Smooth muscle cell (in vitro differentiated cells): ENCODE data around the gene PDE4D. TPM values are rescaled to one million over a fixed set of nuclear protein-coding genes. Genes with fewer than 3 reads are reported as not detected.

Experiments
- DNase-seq: peaks from one replicate; lab custom pipeline; 2025; ENCODE audit not compliant: unreplicated experiment; lab: John Stamatoyannopoulos, UW
- H2AFZ ChIP-seq: fragments of 200-600 bp; sonication (generic); 2 replicates; pipeline ENCODE4 v1.6.0; 2016; ENCODE audit warnings: antibody characterized with exemption, low read depth, mild to moderate bottlenecking
- H3F3A ChIP-seq: fragments of 200-600 bp; sonication (generic); 2 replicates; pipeline ENCODE4 v1.6.0; 2017; ENCODE audit warnings: antibody characterized with exemption, low read depth
- H3K27ac ChIP-seq: fragments of 200-600 bp; sonication (generic); 2 replicates; pipeline ENCODE4 v1.5.1; 2016; ENCODE audit warnings: low read depth, mild to moderate bottlenecking
- H3K27me3 ChIP-seq: fragments of 200-600 bp; sonication (generic); 2 replicates; pipeline ENCODE4 v1.6.1; 2016; ENCODE audit warnings: low read depth, mild to moderate bottlenecking
- H3K36me3 ChIP-seq: fragments of 200-600 bp; sonication (generic); 2 replicates; pipeline ENCODE4 v1.5.1; 2016; ENCODE audit warnings: low read depth
- H3K4me1 ChIP-seq: fragments of 200-600 bp; sonication (generic); 2 replicates; pipeline ENCODE4 v1.5.1; 2016; ENCODE audit warnings: low read depth
- H3K4me2 ChIP-seq: fragments of 200-600 bp; sonication (generic); 2 replicates; pipeline ENCODE4 v1.6.0; 2016; ENCODE audit warnings: mild to moderate bottlenecking
- H3K4me3 ChIP-seq: fragments of 200-600 bp; sonication (generic); 2 replicates; pipeline ENCODE4 v1.5.1; 2016; ENCODE audit warnings: mild to moderate bottlenecking
- H3K79me2 ChIP-seq: fragments of 200-600 bp; sonication (generic); 2 replicates; pipeline ENCODE4 v1.6.0; 2016; ENCODE audit warnings: low read depth, mild to moderate bottlenecking
- H3K9ac ChIP-seq: fragments of 200-600 bp; sonication (generic); 2 replicates; pipeline ENCODE4 v1.6.0; 2016; ENCODE audit warnings: low read depth
- H3K9me3 ChIP-seq: fragments of 200-600 bp; sonication (generic); replicated peaks from 2 replicates; pipeline ENCODE4 v1.5.1; 2016; ENCODE audit warnings: low read depth
- H4K20me1 ChIP-seq: fragments of 200-600 bp; sonication (generic); 2 replicates; pipeline ENCODE4 v1.6.0; 2016; ENCODE audit warnings: low read depth
- CTCF ChIP-seq: fragments of 200-600 bp; sonication (generic); IDR thresholded peaks from 2 replicates; pipeline ENCODE4 v1.5.1; 2017; ENCODE audit warnings: borderline replicate concordance, mild to moderate bottlenecking, antibody characterized with exemption; ENCODE audit not compliant: insufficient read depth, poor library complexity, severe bottlenecking
- WGBS: methylation state at CpG from one replicate; pipeline ENCODE4 v1.1.7; 2016; ENCODE audit warnings: low lambda C conversion rate; 5-methylcytosine and 5-hydroxymethylcytosine counted together
- polyA plus RNA-seq: library from polyadenylated mRNA; unstranded; fragments of >200 nt; fragmentation: Nextera tagmentation; extraction: Ambion mirVana; gene quantifications from 2 replicates; pipeline ENCODE4 v1.2.1, GENCODE V29; 2016
- total RNA-seq: library from RNA; depleted of rRNA; stranded (reverse); fragments of >200 nt; gene quantifications from 2 replicates; pipeline ENCODE4 v1.2.3, GENCODE V29; 2014

The PDE4D gene
- total and polyA plus RNA-seq, 2 experiments from 2014 or later = 16.4 to 61.0 TPM

- WGBS = 81% methylated on average over 2 of the region's 2 CpGs
- TF ChIP-seq CTCF = no peak
- no peak overlapping the region for H3K4me2 ChIP-seq
- DNase-seq = no peak
- peaks cover under 1% of the 10 kb centered on the region for H3K4me1 ChIP-seq
- H3K9me3 ChIP-seq = no peaks in the 10 kb centered on the region
- no peak overlapping the region for H3K27ac ChIP-seq
- no peaks in the 10 kb centered on the region for H3K27me3 ChIP-seq
- no peak overlapping the region for H2AFZ ChIP-seq
- no peaks in the 10 kb centered on the region for H4K20me1 ChIP-seq
- H3K4me3 ChIP-seq = no peak overlapping the region
- H3K9ac ChIP-seq = no peak overlapping the region
- no peaks in the 10 kb centered on the region for H3F3A ChIP-seq
- no peaks in the 10 kb centered on the region for H3K36me3 ChIP-seq
- H3K79me2 ChIP-seq = no peaks in the 10 kb centered on the region
Measured at GRCh38 chr5:59823420-59823819, 70.1 kb downstream of the PDE4D start.

- Histone ChIP-seq H3K36me3 (no peaks in the 10 kb centered on the region), H3K79me2 (no peaks in the 10 kb centered on the region), H3K9ac (no peak overlapping the region), H2AFZ (no peak overlapping the region), H3K27ac (no peak overlapping the region), H3K27me3 (no peaks in the 10 kb centered on the region), H4K20me1 (no peaks in the 10 kb centered on the region), H3K4me1 (no peaks in the 10 kb centered on the region), H3K9me3 (no peaks in the 10 kb centered on the region), H3F3A (no peaks in the 10 kb centered on the region), H3K4me2 (no peak overlapping the region), H3K4me3 (no peak overlapping the region)
- no peak for DNase-seq
- TF ChIP-seq CTCF = no peak
- WGBS = 72% methylated on average over 3 of the region's 3 CpGs
Measured at GRCh38 chr5:59819806-59820205, 73.7 kb downstream of the PDE4D start.

DNA sequence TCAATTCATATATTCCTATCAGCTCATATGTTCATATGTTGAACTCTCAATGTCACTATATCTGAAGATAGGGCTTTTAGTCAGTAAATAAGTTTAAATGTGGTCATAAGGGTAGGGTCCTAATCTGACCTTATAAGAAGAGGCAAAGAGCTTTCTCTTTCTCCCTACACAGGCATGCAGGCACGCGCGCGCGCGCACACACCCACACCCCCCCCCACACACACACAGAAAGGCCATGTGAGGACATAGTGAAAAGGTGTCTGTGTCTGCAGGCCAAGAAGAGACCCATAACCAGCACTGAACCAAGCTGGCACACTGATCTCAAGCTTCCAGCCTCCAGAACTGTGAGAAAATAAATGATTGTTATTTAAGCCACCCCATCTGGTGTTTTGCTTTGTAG is 76.0 kb downstream of the PDE4D start:
- no peak overlapping the region for H2AFZ ChIP-seq
- H3K36me3 ChIP-seq = no peaks in the 10 kb centered on the region
- H3K4me3 ChIP-seq = no peak overlapping the region
- H3K4me2 ChIP-seq = no peak overlapping the region
- peaks cover 2% of the 10 kb centered on the region for H3K4me1 ChIP-seq
- H3K9me3 ChIP-seq = no peaks in the 10 kb centered on the region
- no peaks in the 10 kb centered on the region for H4K20me1 ChIP-seq
- H3K79me2 ChIP-seq = no peaks in the 10 kb centered on the region
- whole genome bisulfite sequencing = 100% methylated on average over 6 of the region's 6 CpGs
- H3F3A ChIP-seq = no peaks in the 10 kb centered on the region
- no peak for TF ChIP-seq CTCF
- no peaks in the 10 kb centered on the region for H3K27me3 ChIP-seq
- no peak overlapping the region for H3K9ac ChIP-seq
- no peak overlapping the region for H3K27ac ChIP-seq
- DNase-seq = no peak

GRCh38 chr5:59816654-59817300 is 76.7 kb downstream of the PDE4D start:
- no peaks in the 10 kb centered on the region for H4K20me1 ChIP-seq
- H2AFZ ChIP-seq = no peak overlapping the region
- H3K9ac ChIP-seq = no peak overlapping the region
- H3F3A ChIP-seq = no peaks in the 10 kb centered on the region
- H3K4me1 ChIP-seq = peaks cover 2% of the 10 kb centered on the region
- H3K4me3 ChIP-seq = no peak overlapping the region
- no peaks in the 10 kb centered on the region for H3K9me3 ChIP-seq
- no peak for TF ChIP-seq CTCF
- peaks cover 5% of the 10 kb centered on the region for H3K27me3 ChIP-seq
- no peaks in the 10 kb centered on the region for H3K36me3 ChIP-seq
- 86% methylated on average over 6 of the region's 6 CpGs for WGBS
- no peak overlapping the region for H3K27ac ChIP-seq
- no peak overlapping the region for H3K4me2 ChIP-seq
- no peaks in the 10 kb centered on the region for H3K79me2 ChIP-seq
- no peak for DNase-seq
